Choroid plexus epithelial cell (primary cell): ENCODE measurements around the gene BAIAP2L2.

Experiments used
- DNase-seq: peaks from one replicate; pipeline ENCODE4 v3.0.0-alpha.2; 2010; ENCODE audit warnings: low read depth
- H3K4me3 ChIP-seq: 2 replicates; pipeline ENCODE4 v1.5.1; 2011; ENCODE audit warnings: low read depth, mild to moderate bottlenecking, control low read depth, low read length, moderate library complexity
- TF ChIP-seq, protein P1 (sequence below): conservative IDR thresholded peaks from 2 replicates; pipeline ENCODE4 v1.5.1; 2011; ENCODE audit warnings: low read depth, mild to moderate bottlenecking, control low read depth, inconsistent platforms, low read length, moderate library complexity

The BAIAP2L2 gene

DNA sequence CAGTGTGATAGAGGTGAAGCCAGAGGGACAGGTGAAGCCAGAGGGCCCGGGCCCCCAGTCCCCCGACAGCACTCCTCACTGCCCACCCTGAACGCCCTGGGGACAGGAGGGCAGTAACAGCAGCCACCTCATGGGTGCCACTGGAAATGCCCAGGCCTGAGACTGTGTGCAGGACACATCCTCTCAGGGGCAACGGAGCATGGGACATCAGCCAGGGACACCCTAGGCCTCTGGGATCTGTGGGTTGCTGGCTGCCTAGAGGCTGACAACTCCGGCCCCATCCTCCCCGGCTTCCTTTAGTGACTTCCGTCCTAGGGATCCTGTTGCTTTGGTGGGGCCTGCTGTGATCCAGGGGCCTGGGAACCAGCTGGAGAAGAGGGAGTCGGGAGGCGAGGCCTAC lies 17.4 kb upstream of the BAIAP2L2 start:
- H3K4me3 ChIP-seq: no peak overlapping the region
- no peak for DNase-seq
- TF ChIP-seq, protein P1, sequence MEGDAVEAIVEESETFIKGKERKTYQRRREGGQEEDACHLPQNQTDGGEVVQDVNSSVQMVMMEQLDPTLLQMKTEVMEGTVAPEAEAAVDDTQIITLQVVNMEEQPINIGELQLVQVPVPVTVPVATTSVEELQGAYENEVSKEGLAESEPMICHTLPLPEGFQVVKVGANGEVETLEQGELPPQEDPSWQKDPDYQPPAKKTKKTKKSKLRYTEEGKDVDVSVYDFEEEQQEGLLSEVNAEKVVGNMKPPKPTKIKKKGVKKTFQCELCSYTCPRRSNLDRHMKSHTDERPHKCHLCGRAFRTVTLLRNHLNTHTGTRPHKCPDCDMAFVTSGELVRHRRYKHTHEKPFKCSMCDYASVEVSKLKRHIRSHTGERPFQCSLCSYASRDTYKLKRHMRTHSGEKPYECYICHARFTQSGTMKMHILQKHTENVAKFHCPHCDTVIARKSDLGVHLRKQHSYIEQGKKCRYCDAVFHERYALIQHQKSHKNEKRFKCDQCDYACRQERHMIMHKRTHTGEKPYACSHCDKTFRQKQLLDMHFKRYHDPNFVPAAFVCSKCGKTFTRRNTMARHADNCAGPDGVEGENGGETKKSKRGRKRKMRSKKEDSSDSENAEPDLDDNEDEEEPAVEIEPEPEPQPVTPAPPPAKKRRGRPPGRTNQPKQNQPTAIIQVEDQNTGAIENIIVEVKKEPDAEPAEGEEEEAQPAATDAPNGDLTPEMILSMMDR: no peak

DNA sequence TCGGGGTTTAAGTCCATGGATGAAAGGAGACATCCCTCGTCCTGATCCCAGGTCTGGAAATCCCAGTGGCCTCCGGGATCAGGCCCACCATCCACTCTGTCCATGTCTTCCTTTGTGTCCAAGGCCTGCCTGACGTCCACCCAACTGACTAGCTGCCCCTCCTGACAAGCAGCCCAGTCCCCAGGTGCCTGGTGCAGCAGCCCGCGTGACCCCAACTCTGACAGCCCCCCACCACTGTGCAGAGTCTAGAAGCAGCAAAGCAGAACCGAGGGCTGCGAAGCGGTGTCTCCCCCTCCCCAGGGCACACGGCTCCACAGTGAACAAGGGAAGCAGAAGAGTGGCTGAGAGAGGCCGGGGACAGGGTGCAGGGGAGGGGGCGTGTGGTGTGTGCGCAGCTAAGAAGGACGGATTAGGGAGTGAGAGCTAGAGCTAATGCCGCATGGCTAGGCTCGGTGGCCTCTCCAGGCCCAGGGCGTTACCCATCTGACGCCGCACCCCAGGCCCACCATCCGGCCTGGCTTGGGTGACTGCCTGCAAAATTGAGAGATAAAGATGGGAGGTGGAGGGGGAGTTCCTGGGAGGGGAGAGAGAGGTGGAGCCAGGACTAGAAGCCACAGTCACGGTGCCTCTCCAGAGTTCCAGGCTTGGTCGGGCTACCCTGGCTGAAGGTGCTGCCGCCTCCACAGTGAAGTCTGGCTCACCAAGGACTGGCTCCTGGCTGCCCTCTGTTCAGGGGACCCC lies 16.6 kb upstream of the BAIAP2L2 start:
- DNase-seq: no peak
- H3K4me3 ChIP-seq: no peak overlapping the region
- TF ChIP-seq, protein P1: no peak

DNA sequence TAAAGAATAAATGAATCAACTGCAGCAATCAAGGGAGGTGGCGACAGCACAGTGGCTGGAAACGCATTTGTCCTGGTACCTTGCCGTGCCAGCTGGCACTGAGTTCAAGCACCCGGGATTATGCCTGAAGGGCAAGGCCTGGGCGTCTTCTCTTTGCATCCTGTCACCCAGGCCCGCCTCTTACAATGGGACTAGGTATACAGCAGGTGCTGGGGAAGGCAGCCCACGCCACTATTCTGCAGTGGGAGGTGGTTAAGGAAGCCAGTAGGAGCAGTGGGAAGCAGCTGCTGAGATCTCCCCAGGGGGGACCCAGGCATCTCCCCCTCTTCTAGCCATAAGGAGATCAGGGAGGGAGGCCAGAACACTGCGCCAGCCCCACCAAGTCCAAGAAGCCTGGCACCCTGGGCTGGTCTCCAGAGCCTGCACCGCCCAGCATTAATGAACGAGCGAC lies 15.3 kb upstream of the BAIAP2L2 start:
- DNase-seq: no peak
- TF ChIP-seq, protein P1: no peak
- H3K4me3 ChIP-seq: no peak overlapping the region

DNA sequence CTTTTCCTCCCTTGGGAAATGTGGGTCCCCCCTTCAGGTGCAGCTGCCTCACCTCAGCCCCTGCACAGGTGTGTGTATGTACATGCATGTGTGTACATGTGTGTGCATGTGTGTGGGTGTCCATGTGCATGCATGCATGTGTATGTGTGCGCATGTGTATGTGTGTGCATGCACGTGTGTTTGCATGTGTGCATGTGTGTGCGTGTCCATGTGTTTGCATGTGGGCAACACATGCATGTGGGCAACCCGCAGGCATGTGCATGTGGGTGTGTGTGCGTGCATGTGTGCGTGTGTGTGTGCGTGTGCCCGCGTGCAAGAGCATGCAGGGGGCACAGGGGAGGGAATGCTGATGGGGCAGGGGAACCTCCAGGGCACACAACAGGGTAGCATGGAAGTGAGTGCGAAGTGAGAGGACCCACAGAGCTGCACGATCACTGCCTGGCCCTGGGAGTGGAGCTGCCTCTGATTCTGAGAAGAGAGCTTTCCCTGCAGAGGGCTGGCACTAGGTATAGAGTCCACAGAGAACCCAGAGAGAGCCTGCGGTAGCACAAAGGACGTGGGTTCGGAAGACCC lies 14.6 kb upstream of the BAIAP2L2 start:
- no peak for DNase-seq

DNA sequence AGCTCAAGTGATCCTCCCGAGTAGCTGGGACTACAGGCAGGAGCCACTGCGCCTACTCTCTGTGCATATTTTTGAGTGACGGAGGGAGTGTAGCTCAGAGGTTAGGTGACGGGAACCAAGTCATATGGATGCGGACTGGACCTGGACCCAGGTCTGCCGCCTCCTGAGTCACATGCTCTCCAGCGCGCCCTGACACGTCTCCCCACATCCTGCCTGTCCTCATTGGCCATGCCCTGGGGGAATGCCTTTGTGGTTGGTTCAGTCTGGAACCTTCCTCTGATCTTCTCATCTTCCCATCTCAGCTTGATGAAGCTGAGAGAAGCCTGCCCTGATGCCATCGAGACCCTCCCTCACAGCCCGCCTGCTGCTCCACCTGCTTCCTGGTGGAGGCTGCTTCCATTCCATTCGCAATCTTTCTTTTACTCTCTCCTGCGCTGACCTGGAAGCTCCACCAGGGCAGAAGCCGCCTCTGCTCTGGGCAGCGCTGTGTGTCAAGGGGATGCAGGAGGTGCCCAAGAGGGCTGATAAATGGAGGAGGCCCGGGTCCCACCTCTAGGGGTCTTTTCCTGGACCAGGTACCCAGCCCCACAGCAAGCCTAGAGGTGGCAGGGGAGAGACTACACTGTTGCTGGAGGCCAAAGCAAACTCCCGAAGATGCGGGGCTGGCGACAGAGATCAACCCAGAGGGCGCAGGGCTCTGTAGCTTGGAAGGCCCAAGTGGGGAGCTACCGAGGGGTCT lies 13.9 kb upstream of the BAIAP2L2 start:
- no peak overlapping the region for H3K4me3 ChIP-seq
- TF ChIP-seq, protein P1: no peak
- DNase-seq: no peak

More for the DNA sequence above, 14.6 kb upstream of the BAIAP2L2 start:
- no peak overlapping the region for H3K4me3 ChIP-seq
- TF ChIP-seq, protein P1: no peak

DNA sequence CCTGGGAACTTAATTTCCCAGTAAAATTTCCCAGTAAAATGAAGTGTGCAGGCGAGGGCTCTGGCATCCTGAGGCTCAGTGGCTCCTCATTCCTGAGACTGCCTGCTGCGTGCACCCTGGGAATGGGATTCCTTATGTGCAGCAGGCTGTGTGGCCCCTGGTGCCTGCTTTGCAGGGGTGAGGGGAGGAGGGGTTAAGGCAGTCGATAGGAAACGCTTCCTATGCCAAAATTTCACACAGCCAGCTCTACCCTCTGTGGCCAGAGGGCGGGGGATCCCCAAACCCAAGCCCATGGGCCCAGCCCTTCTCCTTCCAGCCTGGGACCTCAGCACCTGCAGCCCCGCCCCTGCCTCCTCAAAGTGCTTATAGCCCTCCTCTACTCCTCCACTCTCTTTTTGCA lies 12.1 kb upstream of the BAIAP2L2 start:
- no peak overlapping the region for H3K4me3 ChIP-seq
- no peak for DNase-seq

More for the DNA sequence above, 12.1 kb upstream of the BAIAP2L2 start:
- TF ChIP-seq, protein P1: no peak
